ENCODE measurements around the gene ACOX2.

GRCh38 chr3:58569287-58570001, 32.5 kb upstream of the ACOX2 start:
- TF ChIP-seq POLR2A (IDR thresholded peaks at IDR 0.05; ENCODE audit: borderline replicate concordance, extremely low read depth, insufficient read depth, insufficient read length) (no peak), CTCF (IDR thresholded peaks at IDR 0.05 in 2 of 3, conservative IDR thresholded peaks at IDR 0.05 in 1 of 3; ENCODE audit: borderline replicate concordance in 1 of 3, insufficient read depth in 1 of 3, low read depth in 2 of 3, low read length in 2 of 3) (no peak), EZH2 (IDR thresholded peaks at IDR 0.05) (no peak), RAD21 (IDR thresholded peaks at IDR 0.05; ENCODE audit: low read depth) (no peak), ELF1 (IDR thresholded peaks at IDR 0.05; ENCODE audit: borderline replicate concordance, low read depth) (no peak)
